ENCODE data around the gene DUSP10. TPM values are rescaled to one million over a fixed set of nuclear protein-coding genes. Genes with fewer than 3 reads are reported as not detected.

Gene DUSP10
- total RNA-seq, 1 donor = 26.8 TPM

GRCh38 chr1:221747839-221748238 is 6.0 kb upstream of the DUSP10 start:
- no peak for DNase-seq (ENCODE audit: low read depth)
- no peak overlapping the region for H3K4me3 ChIP-seq (ENCODE audit: low read depth, low read length)
- TF ChIP-seq CTCF (IDR thresholded peaks at IDR 0.05; ENCODE audit: insufficient read depth, low read length) = no peak

GRCh38 chr1:221743416-221744208 is 1.7 kb upstream of the DUSP10 start:
- TF ChIP-seq CTCF (IDR thresholded peaks at IDR 0.05; ENCODE audit: insufficient read depth, low read length) = no peak
- no peak for DNase-seq (ENCODE audit: low read depth)
- peak overlapping the region; percentile 76 for H3K4me3 ChIP-seq (ENCODE audit: low read depth, low read length)

- peak; percentile 61 for DNase-seq (ENCODE audit: low read depth)
- no peak for TF ChIP-seq CTCF (IDR thresholded peaks at IDR 0.05; ENCODE audit: insufficient read depth, low read length)
- H3K4me3 ChIP-seq (ENCODE audit: low read depth, low read length) = peak overlapping the region; percentile 76
These were observed 896 bp upstream of the DUSP10 start for GRCh38 chr1:221742555-221743415.

GRCh38 chr1:221740993-221741702 is 741 bp downstream of the DUSP10 start:
- peak; percentile 10 for TF ChIP-seq CTCF (IDR thresholded peaks at IDR 0.05; ENCODE audit: insufficient read depth, low read length)
- H3K4me3 ChIP-seq (ENCODE audit: low read depth, low read length) = peak overlapping the region; percentile 98
- DNase-seq (ENCODE audit: low read depth) = no peak

GRCh38 chr1:221740369-221740992 is 1.4 kb downstream of the DUSP10 start:
- peak; percentile 26 for DNase-seq (ENCODE audit: low read depth)
- peak overlapping the region; percentile 98 for H3K4me3 ChIP-seq (ENCODE audit: low read depth, low read length)
- peak; percentile 2 for TF ChIP-seq CTCF (IDR thresholded peaks at IDR 0.05; ENCODE audit: insufficient read depth, low read length)

GRCh38 chr1:221739677-221740025 is 2.2 kb downstream of the DUSP10 start:
- no peak for DNase-seq (ENCODE audit: low read depth)
- no peak for TF ChIP-seq CTCF (IDR thresholded peaks at IDR 0.05; ENCODE audit: insufficient read depth, low read length)
- no peak overlapping the region for H3K4me3 ChIP-seq (ENCODE audit: low read depth, low read length)

Measured in fibroblast of the aortic adventitia (primary cell).